NK-92 treated with Interleukin-12 subunit alpha and Interleukin-12 subunit beta, amount 100 ng/mL, for 24 hours (cell line): Measurements from ENCODE around the gene MACROD2.

ENCODE experiments used
- DNase-seq: peaks from one replicate; lab custom pipeline; 2025; lab: John Stamatoyannopoulos, UW

MACROD2 gene

GRCh38 chr20:16025084-16025483 is 2029.8 kb downstream of the MACROD2 start:
- DNase-seq, result no peak

- no peak for DNase-seq
These were observed 2032.4 kb downstream of the MACROD2 start for GRCh38 chr20:16027686-16028085.

GRCh38 chr20:16028923-16029322 is 2033.6 kb downstream of the MACROD2 start:
- no peak for DNase-seq

- no peak for DNase-seq
These were observed 2034.9 kb downstream of the MACROD2 start for GRCh38 chr20:16030253-16030652.

- DNase-seq, result no peak
These were observed 2040.3 kb downstream of the MACROD2 start for GRCh38 chr20:16035576-16035975.

- DNase-seq, result no peak
These were observed 2041.0 kb downstream of the MACROD2 start for GRCh38 chr20:16036331-16036730.

- DNase-seq, result no peak
These were observed 2045.4 kb downstream of the MACROD2 start for GRCh38 chr20:16040742-16041141.

- DNase-seq, result no peak
These were observed 2047.4 kb downstream of the MACROD2 start for GRCh38 chr20:16042731-16043130.

GRCh38 chr20:16043931-16044330 is 2048.6 kb downstream of the MACROD2 start:
- no peak for DNase-seq

- DNase-seq, result no peak
These were observed 2053.6 kb downstream of the MACROD2 start for GRCh38 chr20:16048876-16049275.

- no peak for DNase-seq
These were observed 2054.3 kb downstream of the MACROD2 start for GRCh38 chr20:16049529-16050093.

GRCh38 chr20:16050366-16050765 is 2055.1 kb downstream of the MACROD2 start:
- no peak for DNase-seq

- no peak for DNase-seq
These were observed 2056.7 kb downstream of the MACROD2 start for GRCh38 chr20:16051968-16052367.

GRCh38 chr20:16052456-16052855 is 2057.1 kb downstream of the MACROD2 start:
- DNase-seq, result no peak

- DNase-seq, result no peak
These were observed 2059.7 kb downstream of the MACROD2 start for GRCh38 chr20:16054985-16055384.

- no peak for DNase-seq
These were observed 2062.3 kb downstream of the MACROD2 start for GRCh38 chr20:16057651-16058050.

GRCh38 chr20:16058268-16058667 is 2063.0 kb downstream of the MACROD2 start:
- no peak for DNase-seq

- DNase-seq, result no peak
These were observed 2064.5 kb downstream of the MACROD2 start for GRCh38 chr20:16059841-16060240.

GRCh38 chr20:16061351-16061750 is 2066.0 kb downstream of the MACROD2 start:
- DNase-seq, result no peak

- DNase-seq, result no peak
These were observed 2067.6 kb downstream of the MACROD2 start for GRCh38 chr20:16062661-16063581.

- DNase-seq, result no peak
These were observed 2068.6 kb downstream of the MACROD2 start for GRCh38 chr20:16063881-16064280.

GRCh38 chr20:16064989-16065707 is 2069.8 kb downstream of the MACROD2 start:
- DNase-seq, result no peak

GRCh38 chr20:16066571-16066970 is 2071.3 kb downstream of the MACROD2 start:
- no peak for DNase-seq
